H1 (cell line): ENCODE measurements around the gene FGFBP2. TPM values are rescaled to one million over a fixed set of nuclear protein-coding genes. Genes with fewer than 3 reads are reported as not detected.

ENCODE experiments used
- CTCF ChIA-PET: fragments of 300-600 bp; sonication (Branson Sonifier 250); formaldehyde crosslinking; loops from one replicate; lab custom pipeline; 2021; ENCODE audit not compliant: partially characterized antibody; lab: Charles Lee
- POLR2A ChIA-PET: fragments of 300-600 bp; sonication (Branson Sonifier 250); formaldehyde crosslinking; loops from one replicate; lab custom pipeline; 2021; ENCODE audit warnings: inconsistent platforms; ENCODE audit not compliant: partially characterized antibody; lab: Charles Lee
- DNase-seq, 2 experiments: peaks; one replicate each; pipeline versions ENCODE4 v3.0.0 to v3.0.0-alpha.2; 2010 to 2022; ENCODE audit warnings: low spot score in 2 of 2, low read depth in 1 of 2, mixed read lengths in 1 of 2
- FAIRE-seq: peaks from 2 replicates; lab custom pipeline; 2011; peaks lifted over from hg19 to GRCh38; lab: Jason Lieb, UNC
- H2AFZ ChIP-seq: 2 replicates; pipeline ENCODE4 v1.8.1; 2012; ENCODE audit warnings: low read length, inconsistent platforms
- H2AK5ac ChIP-seq: 2 replicates; pipeline ENCODE4 v1.6.1; 2013; ENCODE audit warnings: low read depth, low read length
- H2BK120ac ChIP-seq: replicated peaks from 2 replicates; pipeline ENCODE3; 2013; ENCODE audit warnings: low read depth, low read length, inconsistent platforms
- H2BK12ac ChIP-seq: 2 replicates; pipeline ENCODE4 v1.6.1; 2013; ENCODE audit warnings: low read depth, low read length
- H2BK15ac ChIP-seq: 2 replicates; pipeline ENCODE4 v1.6.1; 2013; ENCODE audit warnings: low read length
- H2BK20ac ChIP-seq: 2 replicates; pipeline ENCODE4 v1.6.1; 2013; ENCODE audit warnings: low read length
- H2BK5ac ChIP-seq: 2 replicates; pipeline ENCODE4 v1.6.1; 2013; ENCODE audit warnings: low read depth, low read length
- H3K14ac ChIP-seq: 2 replicates; pipeline ENCODE4 v1.6.1; 2013; ENCODE audit warnings: inconsistent platforms; ENCODE audit not compliant: insufficient read length
- H3K18ac ChIP-seq: 2 replicates; pipeline ENCODE4 v1.6.1; 2013; ENCODE audit warnings: low read length; ENCODE audit errors: extremely low read depth
- H3K23ac ChIP-seq: 2 replicates; pipeline ENCODE4 v1.6.1; 2013; ENCODE audit warnings: inconsistent platforms; ENCODE audit not compliant: insufficient read length
- H3K23me2 ChIP-seq: 2 replicates; pipeline ENCODE4 v1.6.1; 2013; ENCODE audit warnings: low read depth, low read length
- H3K27ac ChIP-seq: 2 replicates; pipeline ENCODE4 v1.6.1; 2011; ENCODE audit warnings: low read depth, low read length, inconsistent platforms
- H3K27me3 ChIP-seq, 4 experiments: replicated peaks in 1 of 4; 1 replicate in 1 of 4; 2 replicates in 3 of 4; pipeline versions ENCODE4 v1.6.1 to v1.8.1; 2011 to 2013; ENCODE audit warnings: low read length in 3 of 4, mild to moderate bottlenecking in 3 of 4, inconsistent platforms in 2 of 4, mixed read lengths in 2 of 4, moderate library complexity in 1 of 4; ENCODE audit not compliant: control insufficient read depth in 3 of 4, insufficient read depth in 3 of 4; ENCODE audit errors: extremely low read depth in 1 of 4
- H3K36me3 ChIP-seq, 4 experiments: 2 replicates each; pipeline versions ENCODE4 v1.6.1 to v1.8.1; 2011 to 2013; ENCODE audit warnings: mild to moderate bottlenecking in 4 of 4, low read length in 3 of 4, moderate library complexity in 2 of 4, control low read depth in 1 of 4, inconsistent platforms in 1 of 4; ENCODE audit not compliant: insufficient read depth in 4 of 4, control insufficient read depth in 2 of 4
- H3K4ac ChIP-seq: replicated peaks from 2 replicates; pipeline ENCODE3; 2013; ENCODE audit warnings: low read length, low read depth, mixed read lengths, inconsistent platforms; ENCODE audit not compliant: insufficient read length
- H3K4me1 ChIP-seq, 4 experiments: replicated peaks in 1 of 4; 1 replicate in 1 of 4; 2 replicates in 3 of 4; pipeline versions ENCODE4 v1.6.1 to v1.8.1; 2011 to 2013; ENCODE audit warnings: low read length in 3 of 4, inconsistent platforms in 2 of 4, mixed read lengths in 1 of 4; ENCODE audit not compliant: insufficient read depth in 4 of 4, control insufficient read depth in 3 of 4
- H3K4me2 ChIP-seq, 2 experiments: 2 replicates each; pipeline versions ENCODE4 v1.6.1 to v1.8.1; 2011 to 2013; ENCODE audit warnings: low read depth in 2 of 2, low read length in 2 of 2, control low read depth in 1 of 2, inconsistent platforms in 1 of 2, mild to moderate bottlenecking in 1 of 2; ENCODE audit not compliant: insufficient read depth in 1 of 2
- H3K4me3 ChIP-seq, 4 experiments: fragments of 200-600, 300-600 bp in 1 of 4; sonication (generic), shearing (Covaris generic), sonication (Bioruptor Twin) in 1 of 4; 2 replicates each; pipeline versions ENCODE4 v1.5.1 to v1.8.1; 2011 to 2016; ENCODE audit warnings: low read length in 4 of 4, low read depth in 3 of 4, control low read depth in 2 of 4, inconsistent platforms in 2 of 4, mild to moderate bottlenecking in 2 of 4, mixed read lengths in 1 of 4, moderate library complexity in 1 of 4; ENCODE audit not compliant: insufficient read depth in 2 of 4; ENCODE audit errors: extremely low read depth in 1 of 4
- H3K56ac ChIP-seq: replicated peaks from 2 replicates; pipeline ENCODE3; 2013; ENCODE audit warnings: low read depth, mild to moderate bottlenecking, mixed read lengths, low read length, inconsistent platforms; ENCODE audit not compliant: insufficient read length
- H3K79me1 ChIP-seq: 2 replicates; pipeline ENCODE4 v1.6.1; 2013; ENCODE audit warnings: low read depth, low read length, control low read depth
- H3K79me2 ChIP-seq, 2 experiments: 2 replicates each; pipeline versions ENCODE4 v1.6.1 to v1.8.1; 2012 to 2013; ENCODE audit warnings: low read length in 2 of 2, mild to moderate bottlenecking in 2 of 2, inconsistent platforms in 1 of 2; ENCODE audit not compliant: insufficient read depth in 2 of 2, control insufficient read depth in 1 of 2
- H3K9ac ChIP-seq, 4 experiments: replicated peaks in 1 of 4; 1 replicate in 1 of 4; 2 replicates in 3 of 4; pipeline versions ENCODE4 v1.6.1 to v1.8.1; 2011 to 2013; ENCODE audit warnings: low read depth in 3 of 4, low read length in 3 of 4, control low read depth in 2 of 4, mild to moderate bottlenecking in 2 of 4, moderate library complexity in 2 of 4, inconsistent platforms in 1 of 4; ENCODE audit errors: extremely low read depth in 1 of 4
- H3K9me3 ChIP-seq, 2 experiments: 2 replicates each; pipeline versions ENCODE4 v1.6.1 to v1.8.1; 2012 to 2013; ENCODE audit warnings: mild to moderate bottlenecking in 2 of 2, moderate library complexity in 2 of 2, control low read depth in 1 of 2, inconsistent platforms in 1 of 2, low read depth in 1 of 2, low read length in 1 of 2, mixed read lengths in 1 of 2; ENCODE audit not compliant: insufficient read depth in 2 of 2
- H4K20me1 ChIP-seq, 2 experiments: replicated peaks in 1 of 2; 2 replicates each; pipeline versions ENCODE3 to v1.8.1; 2011 to 2013; ENCODE audit warnings: inconsistent platforms in 2 of 2, low read length in 2 of 2, mild to moderate bottlenecking in 1 of 2; ENCODE audit not compliant: insufficient read depth in 2 of 2, control insufficient read depth in 1 of 2
- H4K5ac ChIP-seq: 2 replicates; pipeline ENCODE4 v1.6.1; 2013; ENCODE audit warnings: low read length, low read depth, mixed read lengths, inconsistent platforms; ENCODE audit not compliant: insufficient read length
- H4K8ac ChIP-seq: 2 replicates; pipeline ENCODE4 v1.8.0; 2013; ENCODE audit warnings: mild to moderate bottlenecking, moderate library complexity, low read length, inconsistent platforms; ENCODE audit not compliant: insufficient read depth; ENCODE audit errors: extremely low read depth
- H4K91ac ChIP-seq: replicated peaks from 2 replicates; pipeline ENCODE3; 2013; ENCODE audit warnings: low read length, mixed read lengths, inconsistent platforms; ENCODE audit not compliant: insufficient read length
- ASH2L ChIP-seq: fragments of 200-600, 300-600 bp; sonication (generic); IDR thresholded peaks from one replicate; pipeline ENCODE4 v1.7.1; 2017; ENCODE audit warnings: low read length
- BCL11A ChIP-seq, 2 experiments: IDR thresholded peaks; one replicate each; pipeline ENCODE4 v1.6.1; 2011; ENCODE audit warnings: low read depth in 2 of 2, low read length in 2 of 2, mild to moderate bottlenecking in 2 of 2
- CHD1 ChIP-seq: IDR thresholded peaks from 2 replicates; pipeline ENCODE4 v1.6.1; 2012; ENCODE audit warnings: low read depth, low read length, improper control_type of control experiment
- E2F6 ChIP-seq: IDR thresholded peaks from 2 replicates; pipeline ENCODE4 v1.6.1; 2012; ENCODE audit warnings: inconsistent platforms
- FOSL1 ChIP-seq: IDR thresholded peaks from 2 replicates; pipeline ENCODE4 v1.6.1; 2011; ENCODE audit warnings: mild to moderate bottlenecking, low read depth, low read length, moderate library complexity; ENCODE audit not compliant: insufficient read depth
- JUND ChIP-seq: IDR thresholded peaks from 2 replicates; pipeline ENCODE4 v1.6.1; 2011; ENCODE audit warnings: mild to moderate bottlenecking, improper control_type of control experiment, low read length
- KDM4A ChIP-seq: IDR thresholded peaks from one replicate; pipeline ENCODE4 v1.7.1; 2012; ENCODE audit warnings: low read depth, mild to moderate bottlenecking, moderate library complexity, low read length, inconsistent platforms; ENCODE audit not compliant: severe bottlenecking
- NANOG ChIP-seq: IDR thresholded peaks from 2 replicates; pipeline ENCODE4 v1.6.1; 2011; ENCODE audit warnings: low read length, low read depth, mild to moderate bottlenecking, inconsistent platforms; ENCODE audit not compliant: insufficient read depth, poor library complexity, severe bottlenecking
- NRF1 ChIP-seq: IDR thresholded peaks from 2 replicates; pipeline ENCODE4 v1.6.1; 2011; ENCODE audit warnings: mild to moderate bottlenecking, low read depth, low read length, improper control_type of control experiment
- SAP30 ChIP-seq: fragments of 300-600 bp; sonication (generic); IDR thresholded peaks from 2 replicates; pipeline ENCODE4 v1.7.1; 2012; ENCODE audit warnings: low read length, moderate library complexity, mild to moderate bottlenecking, inconsistent platforms; ENCODE audit not compliant: insufficient read depth, insufficient replicate concordance
- SP4 ChIP-seq: IDR thresholded peaks from 2 replicates; pipeline ENCODE4 v1.6.1; 2012; ENCODE audit warnings: low read length, inconsistent platforms
- WGBS, 2 experiments: shearing (Covaris generic) in 1 of 2; methylation state at CpG; one replicate each; pipeline versions ENCODE4 v1.1.6 to v1.1.7; 2013 to 2015; ENCODE audit warnings: low lambda C conversion rate in 2 of 2, mixed read lengths in 2 of 2, inconsistent platforms in 1 of 2, low coverage in 1 of 2, missing lambda C conversion rate in 1 of 2; ENCODE audit not compliant: insufficient replicate concordance in 2 of 2, insufficient coverage in 1 of 2, insufficient read length in 1 of 2; ENCODE audit errors: extremely low coverage in 1 of 2, missing lambda C conversion rate in 1 of 2; 5-methylcytosine and 5-hydroxymethylcytosine counted together
- polyA plus RNA-seq, 7 experiments: library from polyadenylated mRNA; depleted of rRNA in 3 of 7; stranded (reverse) in 5 of 7; unstranded in 2 of 7; fragments of >200 nt in 5 of 7; fragments of 200-250 nt in 2 of 7; gene quantifications; 1 replicate in 5 of 7; 2 replicates in 1 of 7; 4 replicates in 1 of 7; pipeline versions ENCODE4 v1.2.1 to v1.2.3, GENCODE V29; 2011 to 2013; ENCODE audit warnings: missing spikeins in 2 of 7, mixed read lengths in 2 of 7
- total RNA-seq: library from RNA; stranded (reverse); fragmentation: NEBNext Ultra II Directional; extraction: Animal tissue kit (Norgen Biotek cat#: 25700); gene quantifications from 2 replicates; pipeline ENCODE4 v1.2.1, GENCODE V29; 2021

The FGFBP2 gene
- total and polyA plus RNA-seq, 2 of the 8 experiments (the other 6 are each of a cell fraction or from before 2014, with no cell fraction given), result 0.15 TPM; not detected in 1

- POLR2A ChIA-PET, result no interaction called here
- H2BK12ac ChIP-seq, result no peak overlapping the region
- no peak overlapping the region for H2AK5ac ChIP-seq
- 84% methylated on average over 8 of the region's 8 CpGs; no CpG with 5 or more reads in 1 of the 2 experiments for WGBS, 2 experiments
- H3K79me2 ChIP-seq, result no peaks in the 10 kb centered on the region
- H4K8ac ChIP-seq, result no peak overlapping the region
- H3K4me1 ChIP-seq, result no peaks in the 10 kb centered on the region
- H3K18ac ChIP-seq, result no peak overlapping the region
- no peak overlapping the region for H3K9ac ChIP-seq
- peaks cover 0 to 6% of the 10 kb centered on the region in 2 experiments; a peak in 1 of 4 replicates for H3K9me3 ChIP-seq
- no peak overlapping the region for H3K56ac ChIP-seq
- H3K27ac ChIP-seq, result no peak overlapping the region
- no peaks in the 10 kb centered on the region for H4K20me1 ChIP-seq
- H2BK20ac ChIP-seq, result no peak overlapping the region
- no peaks in the 10 kb centered on the region for H3K23me2 ChIP-seq
- H3K27me3 ChIP-seq, result no peaks in the 10 kb centered on the region; a peak in 1 of 7 replicates
- H4K91ac ChIP-seq, result no peak overlapping the region
- H3K4me3 ChIP-seq, result no peak overlapping the region
- FAIRE-seq (no peak), DNase-seq (no peak)
- 0 out of 2 replicates have a peak overlapping the region, but pooled peaks have one; percentile 37 for H2AFZ ChIP-seq
- CTCF ChIA-PET, result interaction anchor here (0.5 to 1.3 kb wide), 5 partner anchors 9 to 1045 kb away, joined by 3 to 5 read pairs (median 3); no protein-coding TSS in a partner anchor
- no peak overlapping the region for H3K4ac ChIP-seq
- no peak overlapping the region for H2BK15ac ChIP-seq
- no peak overlapping the region for H2BK120ac ChIP-seq
- H3K23ac ChIP-seq, result no peak overlapping the region
- no peaks in the 10 kb centered on the region for H3K79me1 ChIP-seq
- TF ChIP-seq CHD1 (no peak), E2F6 (no peak), SAP30 (no peak), KDM4A (no peak), ASH2L (no peak), BCL11A (IDR thresholded peaks at IDR 0.05; ENCODE audit: low read depth in 2 of 2, low read length in 2 of 2) (no peak), NRF1 (no peak), JUND (no peak), SP4 (no peak), FOSL1 (no peak), NANOG (no peak)
- TF ChIP-seq, all 59 proteins: peak for 0
- Histone ChIP-seq H2BK5ac (no peak overlapping the region), H4K5ac (no peak overlapping the region), H3K14ac (no peak overlapping the region), H3K36me3 (no peaks in the 10 kb centered on the region), H3K4me2 (no peak overlapping the region)
These were observed 49.9 kb downstream of the FGFBP2 start for GRCh38 chr4:15912961-15913630.
